Neural cell (in vitro differentiated cells): Measurements from ENCODE around the gene IKZF1. TPM values are rescaled to one million over a fixed set of nuclear protein-coding genes. Genes with fewer than 3 reads are reported as not detected.

ENCODE experiments used
- H2AFZ ChIP-seq: fragments of 200-600, 300-800 bp; sonication (generic), shearing (Covaris generic); 2 replicates; pipeline ENCODE4 v1.6.0; 2014; ENCODE audit warnings: low read depth, mild to moderate bottlenecking, antibody characterized with exemption, low read length, moderate library complexity
- H3F3A ChIP-seq: fragments of 200-600 bp; shearing (Covaris generic); 2 replicates; pipeline ENCODE4 v1.6.1; 2016; ENCODE audit warnings: mild to moderate bottlenecking, moderate library complexity, mixed read lengths, antibody characterized with exemption, low read length; ENCODE audit not compliant: insufficient read depth, poor library complexity, severe bottlenecking
- H3K27ac ChIP-seq: fragments of 200-600, 300-800 bp; sonication (generic), shearing (Covaris generic); 2 replicates; pipeline ENCODE4 v1.5.1; 2014; ENCODE audit warnings: mild to moderate bottlenecking, low read length, moderate library complexity
- H3K27me3 ChIP-seq: fragments of 300-800, 200-600 bp; sonication (generic), shearing (Covaris generic); 2 replicates; pipeline ENCODE4 v1.6.0; 2014; ENCODE audit warnings: mild to moderate bottlenecking, low read depth, low read length, moderate library complexity; ENCODE audit not compliant: insufficient read depth
- H3K36me3 ChIP-seq: fragments of 300-800, 200-600 bp; sonication (generic), shearing (Covaris generic); 2 replicates; pipeline ENCODE4 v1.5.1; 2014; ENCODE audit warnings: mild to moderate bottlenecking, antibody characterized with exemption, low read length, moderate library complexity; ENCODE audit not compliant: insufficient read depth
- H3K4me2 ChIP-seq: fragments of 300-800, 200-600 bp; sonication (generic), shearing (Covaris generic); 2 replicates; pipeline ENCODE4 v1.6.0; 2014; ENCODE audit warnings: mild to moderate bottlenecking, low read length
- H3K4me3 ChIP-seq: fragments of 300-800, 200-600 bp; sonication (generic), shearing (Covaris generic); 2 replicates; pipeline ENCODE4 v1.5.1; 2014; ENCODE audit warnings: mild to moderate bottlenecking, low read length, moderate library complexity
- H3K79me2 ChIP-seq: fragments of 200-600 bp; shearing (Covaris generic); replicated peaks from 2 replicates; pipeline ENCODE4 v1.6.0; 2014; ENCODE audit warnings: mild to moderate bottlenecking, low read length, moderate library complexity; ENCODE audit not compliant: insufficient read depth
- H3K9ac ChIP-seq: fragments of 300-800, 200-600 bp; sonication (generic), shearing (Covaris generic); 2 replicates; pipeline ENCODE4 v1.6.1; 2016; ENCODE audit warnings: mild to moderate bottlenecking, low read length, mixed read lengths
- H3K9me2 ChIP-seq: fragments of 200-600 bp; shearing (Covaris generic); 2 replicates; pipeline ENCODE4 v1.6.1; 2016; ENCODE audit warnings: mild to moderate bottlenecking, low read length, mixed read lengths; ENCODE audit not compliant: insufficient read depth
- H3K9me3 ChIP-seq: fragments of 200-600, 300-800 bp; sonication (generic), shearing (Covaris generic); 2 replicates; pipeline ENCODE4 v1.6.1; 2016; ENCODE audit warnings: mild to moderate bottlenecking, mixed run types, low read length, moderate library complexity, mixed read lengths
- H4K20me1 ChIP-seq: fragments of 200-600 bp; shearing (Covaris generic); 2 replicates; pipeline ENCODE4 v1.6.1; 2016; ENCODE audit warnings: mild to moderate bottlenecking, mixed run types; ENCODE audit not compliant: insufficient read depth
- EP300 ChIP-seq: fragments of 450-650 bp; conservative IDR thresholded peaks from 2 replicates; pipeline ENCODE4 v1.6.1; 2014; ENCODE audit warnings: antibody characterized with exemption, mild to moderate bottlenecking, moderate library complexity; ENCODE audit not compliant: poor library complexity, severe bottlenecking
- EZH2 ChIP-seq: fragments of 200-600, 300-800 bp; shearing (Covaris generic), sonication (generic); IDR thresholded peaks from 2 replicates; pipeline ENCODE4 v1.6.1; 2014; ENCODE audit warnings: antibody characterized with exemption, low read length, borderline replicate concordance, mild to moderate bottlenecking; ENCODE audit not compliant: insufficient read depth, poor library complexity, severe bottlenecking
- MXI1 ChIP-seq: fragments of 450-650 bp; conservative IDR thresholded peaks from 2 replicates; pipeline ENCODE4 v1.6.1; 2014; ENCODE audit warnings: antibody characterized with exemption, mild to moderate bottlenecking; ENCODE audit not compliant: poor library complexity, severe bottlenecking
- POLR2AphosphoS5 ChIP-seq: IDR thresholded peaks from 2 replicates; pipeline ENCODE4 v1.6.1; 2012
- RAD21 ChIP-seq: fragments of 450-650 bp; conservative IDR thresholded peaks from 2 replicates; pipeline ENCODE4 v1.6.1; 2014; ENCODE audit warnings: antibody characterized with exemption, mild to moderate bottlenecking, moderate library complexity
- SMC3 ChIP-seq: fragments of 450-650 bp; conservative IDR thresholded peaks from 2 replicates; pipeline ENCODE4 v1.6.1; 2014; ENCODE audit warnings: antibody characterized with exemption, mild to moderate bottlenecking, moderate library complexity; ENCODE audit not compliant: poor library complexity
- TAF1 ChIP-seq: IDR thresholded peaks from 2 replicates; pipeline ENCODE4 v1.6.1; 2012; ENCODE audit warnings: low read depth
- polyA plus RNA-seq: library from polyadenylated mRNA; depleted of rRNA; stranded (reverse); fragments of >200 nt; gene quantifications from 2 replicates; pipeline ENCODE4 v1.2.3, GENCODE V29; 2014
- TF ChIP-seq, protein P1 (sequence below): IDR thresholded peaks from 2 replicates; pipeline ENCODE4 v1.6.1; 2012; ENCODE audit warnings: borderline replicate concordance
- TF ChIP-seq, protein P2 (sequence below): fragments of 450-650 bp; IDR thresholded peaks from 2 replicates; pipeline ENCODE4 v1.5.1; 2014; ENCODE audit warnings: antibody characterized with exemption, mild to moderate bottlenecking, moderate library complexity; ENCODE audit not compliant: poor library complexity, severe bottlenecking

IKZF1 gene
- polyA plus RNA-seq, 1 donor from 2014 or later = 0.24 TPM

DNA sequence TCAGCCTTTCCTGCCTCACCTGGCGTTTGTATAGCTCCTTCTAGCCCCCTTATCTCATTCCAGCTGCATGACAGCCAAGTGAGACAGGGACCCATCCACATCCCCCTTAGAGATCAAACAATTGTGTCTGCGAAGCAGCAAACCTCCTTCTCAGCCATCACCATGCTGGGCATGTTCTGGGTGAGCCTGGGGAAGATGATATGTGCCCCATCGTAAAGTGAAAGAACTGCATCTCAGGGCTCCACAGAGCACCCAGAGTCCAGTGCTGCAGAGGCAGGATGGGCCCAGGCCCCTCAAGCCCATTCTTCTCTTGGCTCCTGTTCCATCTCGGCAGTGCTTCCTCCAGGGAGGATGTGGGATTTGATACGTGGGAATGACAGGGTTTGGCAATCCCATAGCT, 102.4 kb downstream of the IKZF1 start:
- H3K79me2 ChIP-seq = no peaks in the 10 kb centered on the region
- H3F3A ChIP-seq = no peaks in the 10 kb centered on the region
- no peak overlapping the region for H3K4me2 ChIP-seq
- no peak overlapping the region for H3K4me3 ChIP-seq
- no peaks in the 10 kb centered on the region for H3K9me2 ChIP-seq
- H3K36me3 ChIP-seq = no peaks in the 10 kb centered on the region
- no peak overlapping the region for H2AFZ ChIP-seq
- H3K9me3 ChIP-seq = no peaks in the 10 kb centered on the region
- no peak overlapping the region for H3K27ac ChIP-seq
- no peak for TF ChIP-seq MXI1
- TF ChIP-seq TAF1 = no peak
- no peak for TF ChIP-seq POLR2AphosphoS5
- no peak for TF ChIP-seq EP300
- TF ChIP-seq EZH2 = no peak
- TF ChIP-seq, protein P1, sequence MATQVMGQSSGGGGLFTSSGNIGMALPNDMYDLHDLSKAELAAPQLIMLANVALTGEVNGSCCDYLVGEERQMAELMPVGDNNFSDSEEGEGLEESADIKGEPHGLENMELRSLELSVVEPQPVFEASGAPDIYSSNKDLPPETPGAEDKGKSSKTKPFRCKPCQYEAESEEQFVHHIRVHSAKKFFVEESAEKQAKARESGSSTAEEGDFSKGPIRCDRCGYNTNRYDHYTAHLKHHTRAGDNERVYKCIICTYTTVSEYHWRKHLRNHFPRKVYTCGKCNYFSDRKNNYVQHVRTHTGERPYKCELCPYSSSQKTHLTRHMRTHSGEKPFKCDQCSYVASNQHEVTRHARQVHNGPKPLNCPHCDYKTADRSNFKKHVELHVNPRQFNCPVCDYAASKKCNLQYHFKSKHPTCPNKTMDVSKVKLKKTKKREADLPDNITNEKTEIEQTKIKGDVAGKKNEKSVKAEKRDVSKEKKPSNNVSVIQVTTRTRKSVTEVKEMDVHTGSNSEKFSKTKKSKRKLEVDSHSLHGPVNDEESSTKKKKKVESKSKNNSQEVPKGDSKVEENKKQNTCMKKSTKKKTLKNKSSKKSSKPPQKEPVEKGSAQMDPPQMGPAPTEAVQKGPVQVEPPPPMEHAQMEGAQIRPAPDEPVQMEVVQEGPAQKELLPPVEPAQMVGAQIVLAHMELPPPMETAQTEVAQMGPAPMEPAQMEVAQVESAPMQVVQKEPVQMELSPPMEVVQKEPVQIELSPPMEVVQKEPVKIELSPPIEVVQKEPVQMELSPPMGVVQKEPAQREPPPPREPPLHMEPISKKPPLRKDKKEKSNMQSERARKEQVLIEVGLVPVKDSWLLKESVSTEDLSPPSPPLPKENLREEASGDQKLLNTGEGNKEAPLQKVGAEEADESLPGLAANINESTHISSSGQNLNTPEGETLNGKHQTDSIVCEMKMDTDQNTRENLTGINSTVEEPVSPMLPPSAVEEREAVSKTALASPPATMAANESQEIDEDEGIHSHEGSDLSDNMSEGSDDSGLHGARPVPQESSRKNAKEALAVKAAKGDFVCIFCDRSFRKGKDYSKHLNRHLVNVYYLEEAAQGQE = no peak
- no peak for TF ChIP-seq RAD21
- TF ChIP-seq SMC3 = no peak
- H3K27me3 ChIP-seq = no peaks in the 10 kb centered on the region
- H3K9ac ChIP-seq = no peak overlapping the region
- no peaks in the 10 kb centered on the region for H4K20me1 ChIP-seq

DNA sequence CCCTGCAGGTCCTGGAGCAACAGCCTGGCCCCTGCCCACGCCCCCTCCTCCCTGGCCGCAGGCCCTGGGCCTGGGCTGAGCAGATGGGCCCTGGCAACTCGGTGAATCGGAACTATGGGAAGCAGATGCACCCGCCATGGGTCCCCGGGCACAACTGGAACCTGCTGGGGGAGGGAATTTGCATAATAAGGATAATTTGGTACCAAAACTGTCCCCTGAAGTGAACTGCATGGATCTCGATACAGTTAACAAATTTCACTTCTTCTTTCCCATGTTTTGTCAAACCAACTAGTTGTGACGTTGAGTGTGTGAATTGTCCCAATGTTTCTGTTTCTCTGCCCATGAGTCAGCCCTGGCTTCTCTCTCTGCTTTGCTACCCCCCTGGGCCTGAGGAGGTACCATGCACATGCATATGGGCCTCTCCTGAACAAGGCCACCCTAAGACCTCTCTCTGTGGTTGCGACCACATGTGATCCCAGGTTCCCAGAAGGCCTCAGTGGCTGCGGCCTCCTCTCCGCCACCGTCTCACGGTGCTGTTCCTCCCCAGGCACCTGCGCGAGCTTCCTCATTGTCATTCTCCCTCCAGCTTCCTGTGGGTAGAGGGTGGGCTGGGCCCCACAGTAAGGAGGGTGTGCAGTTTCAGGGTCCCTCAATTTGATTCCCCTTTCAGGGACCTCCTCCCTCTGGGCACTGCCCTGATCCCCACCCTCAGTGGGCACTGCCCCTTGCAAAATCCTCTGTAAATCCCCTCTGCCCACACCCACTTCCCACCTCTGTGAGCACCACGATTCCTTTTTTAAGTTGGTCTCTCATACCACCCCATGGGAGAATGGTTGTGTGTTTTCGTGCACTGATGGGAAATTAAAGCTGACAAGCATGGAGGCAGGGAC, 105.6 kb downstream of the IKZF1 start:
- no peaks in the 10 kb centered on the region for H4K20me1 ChIP-seq
- TF ChIP-seq POLR2AphosphoS5 (no peak), RAD21 (no peak), TAF1 (no peak), EP300 (no peak), MXI1 (no peak), EZH2 (no peak), SMC3 (no peak)
- TF ChIP-seq, protein P2, sequence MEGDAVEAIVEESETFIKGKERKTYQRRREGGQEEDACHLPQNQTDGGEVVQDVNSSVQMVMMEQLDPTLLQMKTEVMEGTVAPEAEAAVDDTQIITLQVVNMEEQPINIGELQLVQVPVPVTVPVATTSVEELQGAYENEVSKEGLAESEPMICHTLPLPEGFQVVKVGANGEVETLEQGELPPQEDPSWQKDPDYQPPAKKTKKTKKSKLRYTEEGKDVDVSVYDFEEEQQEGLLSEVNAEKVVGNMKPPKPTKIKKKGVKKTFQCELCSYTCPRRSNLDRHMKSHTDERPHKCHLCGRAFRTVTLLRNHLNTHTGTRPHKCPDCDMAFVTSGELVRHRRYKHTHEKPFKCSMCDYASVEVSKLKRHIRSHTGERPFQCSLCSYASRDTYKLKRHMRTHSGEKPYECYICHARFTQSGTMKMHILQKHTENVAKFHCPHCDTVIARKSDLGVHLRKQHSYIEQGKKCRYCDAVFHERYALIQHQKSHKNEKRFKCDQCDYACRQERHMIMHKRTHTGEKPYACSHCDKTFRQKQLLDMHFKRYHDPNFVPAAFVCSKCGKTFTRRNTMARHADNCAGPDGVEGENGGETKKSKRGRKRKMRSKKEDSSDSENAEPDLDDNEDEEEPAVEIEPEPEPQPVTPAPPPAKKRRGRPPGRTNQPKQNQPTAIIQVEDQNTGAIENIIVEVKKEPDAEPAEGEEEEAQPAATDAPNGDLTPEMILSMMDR = no peak
- TF ChIP-seq, protein P1 = no peak
- no peak overlapping the region for H2AFZ ChIP-seq
- no peaks in the 10 kb centered on the region for H3K79me2 ChIP-seq
- no peak overlapping the region for H3K4me3 ChIP-seq
- H3K9ac ChIP-seq = no peak overlapping the region
- H3K36me3 ChIP-seq = no peaks in the 10 kb centered on the region
- H3K27ac ChIP-seq = no peak overlapping the region
- no peaks in the 10 kb centered on the region for H3K9me2 ChIP-seq
- H3F3A ChIP-seq = no peaks in the 10 kb centered on the region
- H3K9me3 ChIP-seq = no peaks in the 10 kb centered on the region
- H3K4me2 ChIP-seq = no peak overlapping the region
- H3K27me3 ChIP-seq = no peaks in the 10 kb centered on the region
